Endothelial cell of umbilical vein (primary cell): Measurements from ENCODE around the gene FGF2. TPM values are rescaled to one million over a fixed set of nuclear protein-coding genes. Genes with fewer than 3 reads are reported as not detected.

Experiments
- BruUV-seq: library from RNA; stranded (reverse); fragments of 400-500 nt; replicated peaks from 2 replicates; lab custom pipeline; 2021; lab: Mats Ljungman, UMichigan
- CTCF ChIA-PET: fragments of 300-600, 350-600 bp; sonication (Branson Sonifier 250); formaldehyde crosslinking; loops from one replicate; lab custom pipeline; 2021; ENCODE audit warnings: antibody characterized with exemption, inconsistent platforms; lab: Charles Lee
- POLR2A ChIA-PET: fragments of 300-600, 350-600 bp; sonication (Branson Sonifier 250); formaldehyde crosslinking; loops from one replicate; lab custom pipeline; 2021; ENCODE audit warnings: antibody characterized with exemption, inconsistent platforms; lab: Charles Lee
- DNase-seq: peaks from one replicate; pipeline ENCODE4 v3.0.0-alpha.2; 2011; ENCODE audit warnings: low read depth, low spot score
- FAIRE-seq: peaks from 2 replicates; lab custom pipeline; 2011; peaks lifted over from hg19 to GRCh38; lab: Jason Lieb, UNC
- H2AFZ ChIP-seq: 2 replicates; pipeline ENCODE4 v1.6.0; 2012; ENCODE audit warnings: low read depth, low read length, control low read depth, inconsistent platforms
- H3K27ac ChIP-seq: 2 replicates; pipeline ENCODE4 v1.5.1; 2011; ENCODE audit warnings: low read depth, mild to moderate bottlenecking, control low read depth, low read length, moderate library complexity; ENCODE audit not compliant: insufficient read depth
- H3K27me3 ChIP-seq, 2 experiments: 2 replicates each; pipeline versions ENCODE4 v1.6.0 to v1.6.1; 2011; ENCODE audit warnings: low read length in 2 of 2, mixed read lengths in 1 of 2; ENCODE audit not compliant: control insufficient read depth in 2 of 2, insufficient read depth in 2 of 2
- H3K36me3 ChIP-seq, 2 experiments: 2 replicates in 1 of 2; 3 replicates in 1 of 2; pipeline ENCODE4 v1.5.1; 2011; ENCODE audit warnings: low read length in 2 of 2, mild to moderate bottlenecking in 1 of 2, moderate library complexity in 1 of 2; ENCODE audit not compliant: control insufficient read depth in 2 of 2, insufficient read depth in 2 of 2; ENCODE audit errors: extremely low read depth in 1 of 2
- H3K4me1 ChIP-seq: 3 replicates; pipeline ENCODE4 v1.5.1; 2011; ENCODE audit warnings: mild to moderate bottlenecking, low read length; ENCODE audit not compliant: control insufficient read depth, insufficient read depth; ENCODE audit errors: extremely low read depth
- H3K4me2 ChIP-seq: 2 replicates; pipeline ENCODE4 v1.6.1; 2011; ENCODE audit warnings: low read length, control low read depth, mixed read lengths; ENCODE audit not compliant: insufficient read depth
- H3K4me3 ChIP-seq, 3 experiments: fragments of 200-600 bp in 1 of 3; sonication (generic), shearing (Covaris generic) in 1 of 3; replicated peaks in 1 of 3; 2 replicates each; pipeline ENCODE4 v1.5.1; 2011 to 2016; ENCODE audit warnings: control low read depth in 3 of 3, low read length in 3 of 3, mild to moderate bottlenecking in 2 of 3, inconsistent platforms in 1 of 3, low read depth in 1 of 3, moderate library complexity in 1 of 3; ENCODE audit not compliant: insufficient read depth in 1 of 3
- H3K79me2 ChIP-seq: 2 replicates; pipeline ENCODE4 v1.6.0; 2012; ENCODE audit warnings: low read length, inconsistent platforms; ENCODE audit not compliant: control insufficient read depth, insufficient read depth
- H3K9ac ChIP-seq: replicated peaks from 2 replicates; pipeline ENCODE3; 2011; ENCODE audit warnings: low read length, control low read depth; ENCODE audit not compliant: insufficient read depth; ENCODE audit errors: extremely low read depth
- H3K9me1 ChIP-seq: replicated peaks from 3 replicates; pipeline ENCODE4 v1.6.0; 2011; ENCODE audit warnings: mild to moderate bottlenecking, low read length; ENCODE audit not compliant: control insufficient read depth, insufficient read depth; ENCODE audit errors: extremely low read depth
- H3K9me3 ChIP-seq: replicated peaks from 2 replicates; pipeline ENCODE4 v1.5.1; 2012; ENCODE audit warnings: low read length, inconsistent platforms; ENCODE audit not compliant: control insufficient read depth, insufficient read depth
- H4K20me1 ChIP-seq: replicated peaks from 2 replicates; pipeline ENCODE3; 2011; ENCODE audit warnings: mild to moderate bottlenecking, low read length; ENCODE audit not compliant: control insufficient read depth, insufficient read depth; ENCODE audit errors: extremely low read depth
- EZH2 ChIP-seq: IDR thresholded peaks from 2 replicates; pipeline ENCODE4 v1.6.1; 2012; ENCODE audit warnings: borderline replicate concordance, low read depth, mild to moderate bottlenecking, moderate library complexity, low read length, inconsistent platforms; ENCODE audit not compliant: severe bottlenecking
- FOS ChIP-seq: IDR thresholded peaks from 2 replicates; pipeline ENCODE4 v1.6.1; 2011; ENCODE audit warnings: mild to moderate bottlenecking, low read length, moderate library complexity, borderline replicate concordance; ENCODE audit not compliant: insufficient read depth
- GATA2 ChIP-seq: IDR thresholded peaks from 2 replicates; pipeline ENCODE4 v1.7.0; 2011; ENCODE audit warnings: low read depth, mild to moderate bottlenecking, moderate library complexity, mixed read lengths, low read length; ENCODE audit not compliant: insufficient read length, insufficient read depth
- JUN ChIP-seq: IDR thresholded peaks from 2 replicates; pipeline ENCODE4 v1.6.1; 2011; ENCODE audit warnings: borderline replicate concordance, low read depth; ENCODE audit not compliant: insufficient read length, insufficient read depth
- MYC ChIP-seq: IDR thresholded peaks from one replicate; pipeline ENCODE4 v1.6.1; 2011; ENCODE audit warnings: mild to moderate bottlenecking, low read depth, low read length
- POLR2A ChIP-seq: IDR thresholded peaks from 2 replicates; pipeline ENCODE4 v1.6.1; 2012; ENCODE audit warnings: low read depth, mild to moderate bottlenecking, control low read depth, low read length
- POLR2AphosphoS5 ChIP-seq: IDR thresholded peaks from 2 replicates; pipeline ENCODE4 v1.6.1; 2012; ENCODE audit warnings: low read depth, mild to moderate bottlenecking, control low read depth, low read length, moderate library complexity; ENCODE audit not compliant: insufficient read depth
- dilution Hi-C: fragments of 300-500 bp; cut with MboI; formaldehyde crosslinking; loops from one replicate; pipeline ENCODE4 v1.15.0; 2019; ENCODE audit warnings: low sequenced_read_pairs; ENCODE audit not compliant: extremely low pct_ligation_motif_present
- intact Hi-C: fragments of 100-400 bp; cut with micrococcal nuclease; formaldehyde crosslinking; loops from one replicate; pipeline ENCODE4 v1.10.0; 2022
- polyA plus RNA-seq, 4 experiments: library from polyadenylated mRNA; depleted of rRNA in 3 of 4; stranded (reverse) in 3 of 4; unstranded in 1 of 4; fragments of >200 nt; gene quantifications; 2 replicates each; pipeline versions ENCODE4 v1.2.1 to v1.2.3, GENCODE V29; 2011 to 2012; ENCODE audit warnings: missing spikeins in 1 of 4
- total RNA-seq: library from RNA; stranded (reverse); gene quantifications from 2 replicates; pipeline ENCODE4 v1.2.3, GENCODE V29; 2021
- TF ChIP-seq, protein P1 (sequence below), 2 donors: IDR thresholded peaks; 1 replicate in 1 of 2; 2 replicates in 1 of 2; pipeline ENCODE4 v1.5.1; 2011; ENCODE audit warnings: low read length in 2 of 2, mild to moderate bottlenecking in 2 of 2, moderate library complexity in 2 of 2, control low read depth in 1 of 2, inconsistent platforms in 1 of 2, low read depth in 1 of 2; ENCODE audit not compliant: insufficient read depth in 1 of 2; ENCODE audit errors: extremely low read depth in 1 of 2
- TF ChIP-seq, protein P2 (sequence below): IDR thresholded peaks from 2 replicates; pipeline ENCODE4 v1.6.1; 2011; ENCODE audit not compliant: insufficient read depth, insufficient read length

The FGF2 gene
- total and polyA plus RNA-seq, 2 donors (not counting 3 experiments of a cell fraction or from before 2014, with no cell fraction given), result 4.6 to 23.9 TPM

DNA sequence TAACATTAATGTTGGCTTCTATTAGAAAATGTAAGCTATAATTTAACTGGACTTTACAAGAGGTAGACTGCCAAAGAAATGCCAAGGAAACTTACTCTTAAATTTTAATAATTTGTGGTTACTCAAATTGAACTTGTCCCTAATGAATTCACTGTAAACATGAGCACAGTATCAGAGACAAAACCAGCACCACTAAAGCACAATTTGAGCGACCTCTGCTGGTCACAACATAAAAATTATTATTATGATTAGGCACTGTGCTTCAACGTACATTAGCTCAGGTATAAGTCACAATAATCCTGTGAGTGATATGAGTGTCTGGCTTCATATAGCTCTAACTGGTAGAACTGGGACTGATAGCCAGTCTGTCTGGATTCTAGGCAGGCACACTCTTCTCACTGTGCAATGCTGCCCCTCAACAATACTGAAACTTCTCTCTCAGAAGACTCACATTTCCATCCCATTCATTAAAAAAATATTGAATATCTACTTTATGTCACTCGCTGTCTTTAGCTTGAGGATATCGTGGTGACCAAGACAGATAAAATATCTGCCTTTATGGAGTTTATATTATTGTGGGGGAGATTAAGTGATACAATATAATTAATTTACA is 87.8 kb downstream of the FGF2 start:
- ChIA-PET POLR2A (no interaction called here), CTCF (interaction anchor here (0.8 to 5.2 kb wide), 37 partner anchors 8 to 1407 kb away, joined by 3 to 183 read pairs (median 5); partner anchors contain the start of genes BBS12 and NUDT6)
- H3K4me1 ChIP-seq, result peaks cover 4% of the 10 kb centered on the region
- no peaks in the 10 kb centered on the region for H3K9me3 ChIP-seq
- intact Hi-C loops (loop anchor here (1.0 kb wide), 5 partner anchors 87 to 312 kb away; partner anchors contain the start of gene BBS12), dilution Hi-C loops (loop anchor here (25.0 kb wide), 1 partner anchor 152 kb away; no protein-coding TSS in a partner anchor)
- TF ChIP-seq MYC, result no peak
- TF ChIP-seq, protein P1, sequence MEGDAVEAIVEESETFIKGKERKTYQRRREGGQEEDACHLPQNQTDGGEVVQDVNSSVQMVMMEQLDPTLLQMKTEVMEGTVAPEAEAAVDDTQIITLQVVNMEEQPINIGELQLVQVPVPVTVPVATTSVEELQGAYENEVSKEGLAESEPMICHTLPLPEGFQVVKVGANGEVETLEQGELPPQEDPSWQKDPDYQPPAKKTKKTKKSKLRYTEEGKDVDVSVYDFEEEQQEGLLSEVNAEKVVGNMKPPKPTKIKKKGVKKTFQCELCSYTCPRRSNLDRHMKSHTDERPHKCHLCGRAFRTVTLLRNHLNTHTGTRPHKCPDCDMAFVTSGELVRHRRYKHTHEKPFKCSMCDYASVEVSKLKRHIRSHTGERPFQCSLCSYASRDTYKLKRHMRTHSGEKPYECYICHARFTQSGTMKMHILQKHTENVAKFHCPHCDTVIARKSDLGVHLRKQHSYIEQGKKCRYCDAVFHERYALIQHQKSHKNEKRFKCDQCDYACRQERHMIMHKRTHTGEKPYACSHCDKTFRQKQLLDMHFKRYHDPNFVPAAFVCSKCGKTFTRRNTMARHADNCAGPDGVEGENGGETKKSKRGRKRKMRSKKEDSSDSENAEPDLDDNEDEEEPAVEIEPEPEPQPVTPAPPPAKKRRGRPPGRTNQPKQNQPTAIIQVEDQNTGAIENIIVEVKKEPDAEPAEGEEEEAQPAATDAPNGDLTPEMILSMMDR (IDR thresholded peaks at IDR 0.05; ENCODE audit: extremely low read depth in 1 of 2, insufficient read depth in 1 of 2, low read depth in 1 of 2, low read length in 2 of 2), result peak; percentile 27 to 30
- H3K79me2 ChIP-seq, result no peaks in the 10 kb centered on the region
- no peaks in the 10 kb centered on the region for H3K27me3 ChIP-seq
- H2AFZ ChIP-seq, result peak overlapping the region; percentile 83
- H3K27ac ChIP-seq, result no peak overlapping the region
- no peak overlapping the region for H3K9ac ChIP-seq
- no TSS peak for BruUV-seq
- no peaks in the 10 kb centered on the region for H3K9me1 ChIP-seq
- no peaks in the 10 kb centered on the region for H4K20me1 ChIP-seq
- H3K4me3 ChIP-seq, result no peak overlapping the region
- FAIRE-seq, result peak; percentile 86
- H3K4me2 ChIP-seq, result peak overlapping the region; percentile 24
- DNase-seq, result peak; percentile 77
- H3K36me3 ChIP-seq, result no peaks in the 10 kb centered on the region

DNA sequence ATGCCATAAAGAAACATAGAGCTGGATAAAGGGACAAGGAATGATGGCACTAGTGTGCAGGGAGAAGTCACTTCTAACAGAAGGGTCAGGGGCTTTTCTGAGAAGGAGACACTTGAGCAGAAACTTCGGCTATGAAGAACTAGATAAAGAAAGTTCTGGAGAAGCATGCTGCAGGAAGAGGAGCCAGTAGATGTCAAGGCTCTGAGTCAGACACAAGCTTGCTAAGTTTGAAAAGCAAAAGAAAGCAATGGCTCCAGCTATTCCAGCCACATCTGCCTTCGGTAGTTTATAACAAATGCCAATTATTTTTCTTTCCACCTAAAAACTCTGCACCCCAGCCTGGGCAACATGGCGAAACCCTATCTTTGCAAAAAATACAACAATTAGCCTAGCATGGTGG is 88.3 kb downstream of the FGF2 start:
- Histone ChIP-seq H3K79me2 (no peaks in the 10 kb centered on the region), H3K27me3 (no peaks in the 10 kb centered on the region), H3K9ac (no peak overlapping the region), H3K4me2 (no peak overlapping the region), H3K36me3 (no peaks in the 10 kb centered on the region), H3K4me1 (peaks cover 4% of the 10 kb centered on the region), H2AFZ (peak overlapping the region; percentile 70), H3K4me3 (no peak overlapping the region), H3K27ac (no peak overlapping the region), H3K9me3 (no peaks in the 10 kb centered on the region), H3K9me1 (no peaks in the 10 kb centered on the region), H4K20me1 (no peaks in the 10 kb centered on the region)
- FAIRE-seq, result peak; percentile 52
- TF ChIP-seq GATA2, result no peak
- no peak for TF ChIP-seq EZH2
- TF ChIP-seq JUN, result no peak
- no peak for TF ChIP-seq FOS
- TF ChIP-seq MYC, result no peak
- TF ChIP-seq, protein P1 (IDR thresholded peaks at IDR 0.05; ENCODE audit: extremely low read depth in 1 of 2, insufficient read depth in 1 of 2, low read depth in 1 of 2, low read length in 2 of 2), result no peak
- no peak for TF ChIP-seq POLR2A
- TF ChIP-seq POLR2AphosphoS5, result no peak
- TF ChIP-seq, protein P2, sequence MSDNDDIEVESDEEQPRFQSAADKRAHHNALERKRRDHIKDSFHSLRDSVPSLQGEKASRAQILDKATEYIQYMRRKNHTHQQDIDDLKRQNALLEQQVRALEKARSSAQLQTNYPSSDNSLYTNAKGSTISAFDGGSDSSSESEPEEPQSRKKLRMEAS, result no peak
- ChIA-PET CTCF (interaction anchor here (0.8 to 5.2 kb wide), 36 partner anchors 8 to 1406 kb away, joined by 3 to 183 read pairs (median 5); partner anchors contain the start of genes BBS12 and NUDT6), POLR2A (no interaction called here)
- dilution Hi-C loops (loop anchor here (25.0 kb wide), 1 partner anchor 153 kb away; no protein-coding TSS in a partner anchor), intact Hi-C loops (loop anchor here (1.0 kb wide), 5 partner anchors 88 to 313 kb away; partner anchors contain the start of gene BBS12)
- no peak for DNase-seq
- BruUV-seq, result no TSS peak
